Endothelial cell (in vitro differentiated cells): Measurements from ENCODE around the gene SFXN3. TPM values are rescaled to one million over a fixed set of nuclear protein-coding genes. Genes with fewer than 3 reads are reported as not detected.

Experiments used
- DNase-seq: peaks from one replicate; pipeline ENCODE4 v3.0.0; 2021; ENCODE audit warnings: low spot score
- H3K27ac Mint-ChIP-seq: one replicate; pipeline ENCODE4 v1.8.0; 2021; ENCODE audit warnings: mixed read lengths, inconsistent platforms; ENCODE audit not compliant: unreplicated experiment
- H3K27me3 Mint-ChIP-seq: one replicate; pipeline ENCODE4 v1.8.0; 2021; ENCODE audit warnings: mild to moderate bottlenecking, moderate library complexity, mixed read lengths, inconsistent platforms; ENCODE audit not compliant: unreplicated experiment
- H3K36me3 Mint-ChIP-seq: one replicate; pipeline ENCODE4 v1.8.0; 2021; ENCODE audit warnings: mild to moderate bottlenecking, low read depth, mixed read lengths, inconsistent platforms; ENCODE audit not compliant: unreplicated experiment
- H3K4me1 Mint-ChIP-seq: one replicate; pipeline ENCODE4 v1.8.0; 2021; ENCODE audit warnings: mild to moderate bottlenecking, mixed read lengths, inconsistent platforms; ENCODE audit not compliant: unreplicated experiment
- H3K4me3 Mint-ChIP-seq: one replicate; pipeline ENCODE4 v1.8.0; 2021; ENCODE audit warnings: mild to moderate bottlenecking, mixed read lengths, inconsistent platforms; ENCODE audit not compliant: unreplicated experiment
- H3K9me3 Mint-ChIP-seq: one replicate; pipeline ENCODE4 v1.8.0; 2021; ENCODE audit warnings: mixed read lengths, inconsistent platforms; ENCODE audit not compliant: unreplicated experiment
- CTCF ChIP-seq: fragments of 200-600 bp; sonication (generic); IDR thresholded peaks from one replicate; pipeline ENCODE4 v1.5.0; 2021; ENCODE audit warnings: antibody characterized with exemption; ENCODE audit not compliant: unreplicated experiment
- total RNA-seq: library from RNA; stranded (reverse); fragmentation: NEBNext Ultra II Directional; extraction: Animal tissue kit (Norgen Biotek cat#: 25700); gene quantifications from one replicate; pipeline ENCODE4 v1.2.1, GENCODE V29; 2021; ENCODE audit not compliant: unreplicated experiment

Gene SFXN3
- total RNA-seq, 1 donor from 2014 or later, result 27.1 TPM

- H3K9me3 Mint-ChIP-seq, result no peaks in the 10 kb centered on the region
- peaks cover 13% of the 10 kb centered on the region for H3K36me3 Mint-ChIP-seq
- DNase-seq, result no peak
- H3K4me1 Mint-ChIP-seq, result peaks cover 9% of the 10 kb centered on the region
- no peak for TF ChIP-seq CTCF
- H3K27ac Mint-ChIP-seq, result no peak overlapping the region
- H3K27me3 Mint-ChIP-seq, result peaks cover 7% of the 10 kb centered on the region
- no peak overlapping the region for H3K4me3 Mint-ChIP-seq
Observed at GRCh38 chr10:101003639-101004206, 27.3 kb upstream of the SFXN3 start.

- Mint-ChIP-seq H3K4me3 (no peak overlapping the region), H3K4me1 (peaks cover 7% of the 10 kb centered on the region), H3K27me3 (peaks cover 6% of the 10 kb centered on the region), H3K27ac (no peak overlapping the region), H3K9me3 (no peaks in the 10 kb centered on the region), H3K36me3 (peaks cover 12% of the 10 kb centered on the region)
- no peak for DNase-seq
- no peak for TF ChIP-seq CTCF
Observed at GRCh38 chr10:101005361-101005760, 25.7 kb upstream of the SFXN3 start.

DNA sequence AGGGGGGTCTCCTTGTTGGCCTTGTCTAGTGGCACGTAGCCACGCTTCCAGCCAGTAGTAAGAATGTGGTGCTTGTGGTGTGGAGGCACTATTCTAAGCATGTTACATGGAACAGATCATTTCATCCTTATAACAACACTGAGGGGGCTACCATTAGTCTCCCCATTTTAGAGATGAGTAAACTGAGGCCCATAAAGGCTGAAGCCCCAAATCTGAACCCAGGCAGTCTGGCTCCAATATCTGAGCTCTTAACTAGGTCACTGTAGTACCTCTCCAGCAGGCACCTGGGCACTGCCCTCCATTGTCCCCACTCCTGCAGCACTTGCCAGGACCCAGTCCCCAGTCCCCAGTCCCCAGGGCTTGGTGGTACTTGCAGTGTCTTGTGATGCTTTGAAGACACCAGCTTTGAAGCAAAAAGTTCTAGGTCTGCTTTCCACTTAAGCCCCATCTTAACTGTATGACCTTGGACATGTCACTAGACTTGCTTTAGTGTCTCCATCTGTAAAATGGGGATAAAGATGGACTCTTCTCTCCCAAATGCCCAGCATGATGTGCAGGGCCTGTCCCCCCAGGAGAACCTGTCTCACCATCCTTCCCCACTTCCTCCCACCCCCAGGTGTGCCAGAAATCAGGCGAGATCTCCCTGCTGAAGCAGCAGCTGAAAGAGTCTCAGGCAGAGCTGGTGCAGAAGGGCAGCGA lies 25.0 kb upstream of the SFXN3 start:
- Mint-ChIP-seq H3K27ac (no peak overlapping the region), H3K4me3 (no peak overlapping the region), H3K4me1 (peaks cover 3% of the 10 kb centered on the region), H3K27me3 (peaks cover 5% of the 10 kb centered on the region), H3K36me3 (peaks cover 10% of the 10 kb centered on the region), H3K9me3 (no peaks in the 10 kb centered on the region)
- DNase-seq, result no peak
- no peak for TF ChIP-seq CTCF

DNA sequence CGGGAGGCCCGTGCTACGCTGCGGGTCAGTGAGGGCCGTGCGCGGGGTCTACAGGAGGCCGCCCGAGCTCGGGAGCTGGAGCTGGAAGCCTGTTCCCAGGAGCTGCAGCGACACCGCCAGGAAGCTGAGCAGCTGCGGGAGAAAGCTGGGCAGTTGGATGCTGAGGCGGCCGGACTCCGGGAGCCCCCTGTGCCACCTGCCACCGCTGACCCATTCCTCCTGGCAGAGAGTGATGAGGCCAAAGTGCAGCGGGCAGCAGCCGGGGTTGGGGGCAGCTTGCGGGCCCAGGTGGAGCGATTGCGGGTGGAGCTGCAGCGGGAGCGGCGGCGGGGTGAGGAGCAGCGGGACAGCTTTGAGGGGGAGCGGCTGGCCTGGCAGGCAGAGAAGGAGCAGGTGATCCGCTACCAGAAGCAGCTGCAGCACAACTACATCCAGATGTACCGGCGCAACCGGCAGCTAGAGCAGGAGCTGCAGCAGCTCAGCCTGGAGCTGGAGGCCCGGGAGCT lies 24.4 kb upstream of the SFXN3 start:
- Mint-ChIP-seq H3K4me3 (no peak overlapping the region), H3K9me3 (no peaks in the 10 kb centered on the region), H3K36me3 (peaks cover 7% of the 10 kb centered on the region), H3K27ac (no peak overlapping the region), H3K4me1 (no peaks in the 10 kb centered on the region), H3K27me3 (peaks cover 3% of the 10 kb centered on the region)
- no peak for DNase-seq
- no peak for TF ChIP-seq CTCF

- Mint-ChIP-seq H3K27ac (no peak overlapping the region), H3K9me3 (no peaks in the 10 kb centered on the region), H3K27me3 (peaks cover 3% of the 10 kb centered on the region), H3K4me3 (no peak overlapping the region), H3K4me1 (no peaks in the 10 kb centered on the region), H3K36me3 (peaks cover 7% of the 10 kb centered on the region)
- no peak for DNase-seq
- TF ChIP-seq CTCF, result no peak
Observed at GRCh38 chr10:101007099-101007711, 23.8 kb upstream of the SFXN3 start.
